Endothelial cell (in vitro differentiated cells): Measurements from ENCODE around the gene IGF2R. TPM values are rescaled to one million over a fixed set of nuclear protein-coding genes. Genes with fewer than 3 reads are reported as not detected.
"Not testable (repeated sequence)": the region's sequence is repeated elsewhere in the genome, so short reads cannot be mapped to it uniquely, and the experiment has no call there.

Source experiments
- DNase-seq: peaks from one replicate; pipeline ENCODE4 v3.0.0; 2021; ENCODE audit warnings: low spot score
- H3K27ac Mint-ChIP-seq: one replicate; pipeline ENCODE4 v1.8.0; 2021; ENCODE audit warnings: mixed read lengths, inconsistent platforms; ENCODE audit not compliant: unreplicated experiment
- H3K27me3 Mint-ChIP-seq: one replicate; pipeline ENCODE4 v1.8.0; 2021; ENCODE audit warnings: mild to moderate bottlenecking, moderate library complexity, mixed read lengths, inconsistent platforms; ENCODE audit not compliant: unreplicated experiment
- H3K36me3 Mint-ChIP-seq: one replicate; pipeline ENCODE4 v1.8.0; 2021; ENCODE audit warnings: mild to moderate bottlenecking, low read depth, mixed read lengths, inconsistent platforms; ENCODE audit not compliant: unreplicated experiment
- H3K4me1 Mint-ChIP-seq: one replicate; pipeline ENCODE4 v1.8.0; 2021; ENCODE audit warnings: mild to moderate bottlenecking, mixed read lengths, inconsistent platforms; ENCODE audit not compliant: unreplicated experiment
- H3K4me3 Mint-ChIP-seq: one replicate; pipeline ENCODE4 v1.8.0; 2021; ENCODE audit warnings: mild to moderate bottlenecking, mixed read lengths, inconsistent platforms; ENCODE audit not compliant: unreplicated experiment
- H3K9me3 Mint-ChIP-seq: one replicate; pipeline ENCODE4 v1.8.0; 2021; ENCODE audit warnings: mixed read lengths, inconsistent platforms; ENCODE audit not compliant: unreplicated experiment
- CTCF ChIP-seq: fragments of 200-600 bp; sonication (generic); IDR thresholded peaks from one replicate; pipeline ENCODE4 v1.5.0; 2021; ENCODE audit warnings: antibody characterized with exemption; ENCODE audit not compliant: unreplicated experiment
- total RNA-seq: library from RNA; stranded (reverse); fragmentation: NEBNext Ultra II Directional; extraction: Animal tissue kit (Norgen Biotek cat#: 25700); gene quantifications from one replicate; pipeline ENCODE4 v1.2.1, GENCODE V29; 2021; ENCODE audit not compliant: unreplicated experiment

Gene IGF2R
- total RNA-seq, 1 donor from 2014 or later = 108 TPM

GRCh38 chr6:160137130-160137988 is 168.5 kb downstream of the IGF2R start:
- Mint-ChIP-seq H3K27me3 (peaks cover 10% of the 10 kb centered on the region), H3K4me1 (no peaks in the 10 kb centered on the region), H3K36me3 (no peaks in the 10 kb centered on the region), H3K4me3 (no peak overlapping the region), H3K27ac (no peak overlapping the region), H3K9me3 (no peaks in the 10 kb centered on the region)
- no peak for TF ChIP-seq CTCF
- DNase-seq = no peak

- peak; percentile 85 for TF ChIP-seq CTCF
These were observed 169.3 kb downstream of the IGF2R start for GRCh38 chr6:160137989-160138835.

GRCh38 chr6:160138839-160139419 is 170.0 kb downstream of the IGF2R start:
- H3K36me3 Mint-ChIP-seq = no peaks in the 10 kb centered on the region
- H3K4me3 Mint-ChIP-seq = no peak overlapping the region
- no peak overlapping the region for H3K27ac Mint-ChIP-seq
- H3K4me1 Mint-ChIP-seq = no peaks in the 10 kb centered on the region
- no peak for TF ChIP-seq CTCF
- no peaks in the 10 kb centered on the region for H3K9me3 Mint-ChIP-seq
- H3K27me3 Mint-ChIP-seq = peaks cover 8% of the 10 kb centered on the region
- no peak for DNase-seq

More at GRCh38 chr6:160137989-160138835, 169.3 kb downstream of the IGF2R start:
- Mint-ChIP-seq H3K27me3 (peaks cover 9% of the 10 kb centered on the region), H3K36me3 (no peaks in the 10 kb centered on the region), H3K9me3 (no peaks in the 10 kb centered on the region), H3K4me3 (no peak overlapping the region), H3K27ac (no peak overlapping the region), H3K4me1 (no peaks in the 10 kb centered on the region)
- peak; percentile 61 for DNase-seq

GRCh38 chr6:160139420-160139851 is 170.6 kb downstream of the IGF2R start:
- Mint-ChIP-seq H3K36me3 (no peaks in the 10 kb centered on the region), H3K27ac (no peak overlapping the region), H3K4me3 (no peak overlapping the region), H3K9me3 (no peaks in the 10 kb centered on the region), H3K27me3 (peaks cover 8% of the 10 kb centered on the region), H3K4me1 (no peaks in the 10 kb centered on the region)
- no peak for TF ChIP-seq CTCF
- no peak for DNase-seq

- H3K4me1 Mint-ChIP-seq, H3K9me3 Mint-ChIP-seq, H3K27ac Mint-ChIP-seq, H3K27me3 Mint-ChIP-seq, H3K4me3 Mint-ChIP-seq, H3K36me3 Mint-ChIP-seq, DNase-seq: not testable (repeated sequence)
These were observed 171.6 kb downstream of the IGF2R start for GRCh38 chr6:160140493-160140892.
